HepG2 (cell line): ENCODE results near the gene USF2. TPM values are rescaled to one million over a fixed set of nuclear protein-coding genes. Genes with fewer than 3 reads are reported as not detected.
A peak's percentile ranks its signal among the peaks of the same experiment; 100 is the strongest.

Experiments used
- CREM ChIP-seq, 2 experiments: sonication (generic) in 1 of 2; formaldehyde crosslinking in 1 of 2; IDR thresholded peaks; 2 replicates each; pipeline versions ENCODE4 v1.4.0 to v1.6.1; 2016 to 2020; ENCODE audit warnings: antibody characterized with exemption in 1 of 2, mild to moderate bottlenecking in 1 of 2, missing genetic modification reagents in 1 of 2
- HNRNPUL1 ChIP-seq: fragments of 200-400 bp; formaldehyde crosslinking; IDR thresholded peaks from 2 replicates; pipeline ENCODE4 v1.6.1; 2017; ENCODE audit warnings: low read depth, mild to moderate bottlenecking, low read length, moderate library complexity
- HOXA9 ChIP-seq: sonication (generic); formaldehyde crosslinking; IDR thresholded peaks from 2 replicates; pipeline ENCODE4 v1.8.1; 2022; ENCODE audit warnings: missing genetic modification reagents, mild to moderate bottlenecking, moderate library complexity, borderline replicate concordance
- KDM6A ChIP-seq: IDR thresholded peaks from 2 replicates; pipeline ENCODE4 v1.6.1; 2016; ENCODE audit warnings: low read depth
- PHF5A ChIP-seq: IDR thresholded peaks from one replicate; pipeline ENCODE4 v1.6.1; 2018; ENCODE audit warnings: low read depth, missing genetic modification reagents; ENCODE audit not compliant: unreplicated experiment
- YEATS4 ChIP-seq: sonication (generic); formaldehyde crosslinking; IDR thresholded peaks from 2 replicates; pipeline ENCODE4 v1.4.0; 2020; ENCODE audit warnings: missing genetic modification reagents, borderline replicate concordance
- ZFAT ChIP-seq: sonication (generic); formaldehyde crosslinking; conservative IDR thresholded peaks from 2 replicates; pipeline ENCODE4 v1.8.1; 2023; ENCODE audit warnings: missing genetic modification reagents, inconsistent platforms
- ZFP1 ChIP-seq: IDR thresholded peaks from 2 replicates; pipeline ENCODE4 v1.6.1; 2016
- ZGPAT ChIP-seq: IDR thresholded peaks from 2 replicates; pipeline ENCODE4 v1.6.1; 2016; ENCODE audit warnings: mild to moderate bottlenecking
- ZNF234 ChIP-seq: sonication (generic); formaldehyde crosslinking; conservative IDR thresholded peaks from 2 replicates; pipeline ENCODE4 v1.5.1; 2020; ENCODE audit warnings: mild to moderate bottlenecking, missing genetic modification reagents
- ZNF501 ChIP-seq: sonication (generic); formaldehyde crosslinking; IDR thresholded peaks from 2 replicates; pipeline ENCODE4 v1.5.1; 2020; ENCODE audit warnings: mild to moderate bottlenecking, moderate library complexity, missing genetic modification reagents
- ZNF577 ChIP-seq: sonication (generic); formaldehyde crosslinking; IDR thresholded peaks from 2 replicates; pipeline ENCODE4 v1.4.0; 2020; ENCODE audit warnings: mild to moderate bottlenecking, low read depth, missing genetic modification reagents, borderline replicate concordance
- ZNF687 ChIP-seq: sonication (generic); formaldehyde crosslinking; IDR thresholded peaks from 2 replicates; pipeline ENCODE4 v1.5.1; 2020; ENCODE audit warnings: mild to moderate bottlenecking, missing genetic modification reagents, moderate library complexity
- ZNF816 ChIP-seq: sonication (generic); formaldehyde crosslinking; IDR thresholded peaks from 2 replicates; pipeline ENCODE4 v1.8.0; 2022; ENCODE audit warnings: missing genetic modification reagents, mild to moderate bottlenecking, borderline replicate concordance
- ZNF879 ChIP-seq: sonication (generic); formaldehyde crosslinking; IDR thresholded peaks from 2 replicates; pipeline ENCODE4 v1.8.1; 2023; ENCODE audit warnings: missing genetic modification reagents
- polyA plus RNA-seq, 8 experiments: library from polyadenylated mRNA; depleted of rRNA in 3 of 8; stranded (reverse) in 7 of 8; unstranded in 1 of 8; fragments of >200 nt; fragmentation: Illumina TruSeq in 4 of 8; extraction: Trizol in 4 of 8; gene quantifications; 2 replicates each; pipeline versions ENCODE4 v1.2.1 to v1.2.3, GENCODE V29; 2011 to 2016; ENCODE audit warnings: low read depth in 4 of 8, missing spikeins in 1 of 8, mixed read lengths in 1 of 8; ENCODE audit not compliant: insufficient read depth in 1 of 8
- total RNA-seq, 5 experiments: library from RNA; depleted of rRNA; stranded (reverse); fragments of >200 nt; fragmentation: Illumina TruSeq; extraction: Trizol; gene quantifications; 2 replicates each; pipeline ENCODE4 v1.2.3, GENCODE V29; 2016; ENCODE audit warnings: low read depth in 1 of 5
- TF ChIP-seq, protein P1 (sequence below): sonication (generic); formaldehyde crosslinking; IDR thresholded peaks from 2 replicates; pipeline ENCODE4; 2020; ENCODE audit warnings: missing genetic modification reagents, mild to moderate bottlenecking, borderline replicate concordance
- TF ChIP-seq, protein P2 (sequence below): IDR thresholded peaks from 2 replicates; pipeline ENCODE4 v1.6.1; 2016; ENCODE audit warnings: control low read depth
- TF ChIP-seq, protein P3 (sequence below): sonication (generic); formaldehyde crosslinking; IDR thresholded peaks from 2 replicates; pipeline ENCODE4 v1.4.0; 2020; ENCODE audit warnings: missing genetic modification reagents

USF2 gene
- total and polyA plus RNA-seq, 2 of the 13 experiments (the other 11 are each of a cell fraction or from before 2014, with no cell fraction given) = 54.9 to 106 TPM

DNA sequence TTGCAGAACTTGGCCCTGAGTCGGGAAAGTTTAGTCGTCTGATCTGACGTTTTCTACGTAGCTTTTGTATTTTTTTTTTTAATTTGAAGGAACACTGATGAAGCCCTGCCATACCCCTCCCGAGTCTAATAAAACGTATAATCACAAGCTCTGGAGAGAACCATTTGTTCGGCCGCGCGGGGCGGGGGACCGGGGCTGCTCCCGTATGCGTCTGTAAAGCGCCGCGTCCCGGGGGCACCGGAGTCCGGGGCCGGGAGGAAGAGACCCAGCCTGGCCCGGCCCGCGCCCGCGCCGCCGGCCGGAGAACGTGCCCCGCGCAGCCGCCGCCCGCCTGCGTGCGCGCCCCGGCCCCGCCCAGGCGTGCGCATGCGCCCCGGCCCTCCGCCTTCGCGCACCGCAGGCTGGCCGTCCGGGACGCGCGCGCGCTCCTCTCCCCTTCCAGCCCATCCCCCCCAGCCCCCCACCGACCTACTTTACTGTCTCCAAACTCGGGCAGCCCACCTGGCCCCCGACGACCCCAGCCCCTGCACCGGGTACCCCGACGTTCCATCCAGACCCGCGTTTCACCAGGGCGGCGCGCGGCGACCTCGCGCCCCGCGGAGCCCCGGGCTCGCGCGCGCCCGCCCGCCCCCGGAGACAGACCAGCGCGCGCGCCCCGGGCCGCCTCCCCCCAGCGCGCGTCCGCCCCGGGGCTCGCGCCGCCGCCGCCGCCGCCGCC is 785 bp upstream of the USF2 start (continued):
- TF ChIP-seq ZGPAT (CRISPR knock-in tag) = peak; percentile 13; the same call in 1 of the 2 replicates
- TF ChIP-seq ZFP1 = no peak
- no peak for TF ChIP-seq ZNF687 (CRISPR knock-in tag)
- TF ChIP-seq ZNF816 (CRISPR knock-in tag) = no peak
- 0 out of 2 replicates have a peak, but pooled peaks have one; percentile 34 for TF ChIP-seq YEATS4 (CRISPR knock-in tag)
- TF ChIP-seq, protein P1, sequence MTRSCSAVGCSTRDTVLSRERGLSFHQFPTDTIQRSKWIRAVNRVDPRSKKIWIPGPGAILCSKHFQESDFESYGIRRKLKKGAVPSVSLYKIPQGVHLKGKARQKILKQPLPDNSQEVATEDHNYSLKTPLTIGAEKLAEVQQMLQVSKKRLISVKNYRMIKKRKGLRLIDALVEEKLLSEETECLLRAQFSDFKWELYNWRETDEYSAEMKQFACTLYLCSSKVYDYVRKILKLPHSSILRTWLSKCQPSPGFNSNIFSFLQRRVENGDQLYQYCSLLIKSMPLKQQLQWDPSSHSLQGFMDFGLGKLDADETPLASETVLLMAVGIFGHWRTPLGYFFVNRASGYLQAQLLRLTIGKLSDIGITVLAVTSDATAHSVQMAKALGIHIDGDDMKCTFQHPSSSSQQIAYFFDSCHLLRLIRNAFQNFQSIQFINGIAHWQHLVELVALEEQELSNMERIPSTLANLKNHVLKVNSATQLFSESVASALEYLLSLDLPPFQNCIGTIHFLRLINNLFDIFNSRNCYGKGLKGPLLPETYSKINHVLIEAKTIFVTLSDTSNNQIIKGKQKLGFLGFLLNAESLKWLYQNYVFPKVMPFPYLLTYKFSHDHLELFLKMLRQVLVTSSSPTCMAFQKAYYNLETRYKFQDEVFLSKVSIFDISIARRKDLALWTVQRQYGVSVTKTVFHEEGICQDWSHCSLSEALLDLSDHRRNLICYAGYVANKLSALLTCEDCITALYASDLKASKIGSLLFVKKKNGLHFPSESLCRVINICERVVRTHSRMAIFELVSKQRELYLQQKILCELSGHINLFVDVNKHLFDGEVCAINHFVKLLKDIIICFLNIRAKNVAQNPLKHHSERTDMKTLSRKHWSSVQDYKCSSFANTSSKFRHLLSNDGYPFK (CRISPR knock-in tag) = no peak; the same call in 1 of the 2 replicates
- TF ChIP-seq ZNF234 = no peak
- no peak for TF ChIP-seq HNRNPUL1
- no peak for TF ChIP-seq ZNF577 (CRISPR knock-in tag)
- no peak for TF ChIP-seq PHF5A (CRISPR knock-in tag)
- TF ChIP-seq, protein P2, sequence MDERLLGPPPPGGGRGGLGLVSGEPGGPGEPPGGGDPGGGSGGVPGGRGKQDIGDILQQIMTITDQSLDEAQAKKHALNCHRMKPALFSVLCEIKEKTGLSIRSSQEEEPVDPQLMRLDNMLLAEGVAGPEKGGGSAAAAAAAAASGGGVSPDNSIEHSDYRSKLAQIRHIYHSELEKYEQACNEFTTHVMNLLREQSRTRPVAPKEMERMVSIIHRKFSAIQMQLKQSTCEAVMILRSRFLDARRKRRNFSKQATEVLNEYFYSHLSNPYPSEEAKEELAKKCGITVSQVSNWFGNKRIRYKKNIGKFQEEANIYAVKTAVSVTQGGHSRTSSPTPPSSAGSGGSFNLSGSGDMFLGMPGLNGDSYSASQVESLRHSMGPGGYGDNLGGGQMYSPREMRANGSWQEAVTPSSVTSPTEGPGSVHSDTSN (CRISPR knock-in tag) = no peak
- no peak; the same call in 1 of the 2 replicates for TF ChIP-seq ZNF501 (CRISPR knock-in tag)
- TF ChIP-seq HOXA9 (CRISPR knock-in tag) = no peak
- TF ChIP-seq, protein P3, sequence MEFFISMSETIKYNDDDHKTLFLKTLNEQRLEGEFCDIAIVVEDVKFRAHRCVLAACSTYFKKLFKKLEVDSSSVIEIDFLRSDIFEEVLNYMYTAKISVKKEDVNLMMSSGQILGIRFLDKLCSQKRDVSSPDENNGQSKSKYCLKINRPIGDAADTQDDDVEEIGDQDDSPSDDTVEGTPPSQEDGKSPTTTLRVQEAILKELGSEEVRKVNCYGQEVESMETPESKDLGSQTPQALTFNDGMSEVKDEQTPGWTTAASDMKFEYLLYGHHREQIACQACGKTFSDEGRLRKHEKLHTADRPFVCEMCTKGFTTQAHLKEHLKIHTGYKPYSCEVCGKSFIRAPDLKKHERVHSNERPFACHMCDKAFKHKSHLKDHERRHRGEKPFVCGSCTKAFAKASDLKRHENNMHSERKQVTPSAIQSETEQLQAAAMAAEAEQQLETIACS (CRISPR knock-in tag) = peak; percentile 90
- TF ChIP-seq ZNF879 = no peak
- TF ChIP-seq ZFAT (CRISPR knock-in tag) = no peak
- TF ChIP-seq CREM (IDR thresholded peaks at IDR 0.05) = no peak
- no peak for TF ChIP-seq CREM (CRISPR knock-in tag; IDR thresholded peaks at IDR 0.05)
- TF ChIP-seq KDM6A = no peak
